ENCODE measurements around the gene GPS1. TPM values are rescaled to one million over a fixed set of nuclear protein-coding genes. Genes with fewer than 3 reads are reported as not detected.

The GPS1 gene
- total and polyA plus RNA-seq, 10 of the 15 experiments (the other 5 are each of a cell fraction or from before 2014, with no cell fraction given), result 2.2 to 146 (median 77.7) TPM

- no peak for TF ChIP-seq TAF1 (IDR thresholded peaks at IDR 0.05; ENCODE audit: borderline replicate concordance, low read depth, low read length)
Observed at GRCh38 chr17:82035488-82035887, 16.2 kb upstream of the GPS1 start (continued).

GRCh38 chr17:82035956-82036633, 15.6 kb upstream of the GPS1 start:
- CTCF ChIA-PET, result interaction anchor here (0.8 to 1.6 kb wide), 4 partner anchors 13 to 76 kb away, joined by 3 to 11 read pairs (median 4); partner anchors contain the start of genes FASN and LRRC45
- Histone ChIP-seq H3K9me3 (replicated peaks; ENCODE audit: control insufficient read depth, insufficient read depth, low read length) (no peaks in the 10 kb centered on the region), H3K79me2 (ENCODE audit: control insufficient read depth, insufficient read depth, low read length) (peaks cover 5% of the 10 kb centered on the region), H3K36me3 (ENCODE audit: control insufficient read depth in 2 of 2, insufficient read depth in 2 of 2, low read length in 1 of 2) (no peaks in the 10 kb centered on the region; a peak in 2 of 4 replicates), H4K20me1 (ENCODE audit: control insufficient read depth, insufficient read depth) (no peaks in the 10 kb centered on the region), H3K4me3 (peak overlapping the region; percentile 81), H3K27me3 (replicated peaks in 1 of 2; ENCODE audit: control insufficient read depth in 2 of 2, insufficient read depth in 2 of 2, low read length in 1 of 2) (no peaks in the 10 kb centered on the region), H2AFZ (ENCODE audit: control insufficient read depth, low read depth, low read length) (no peak overlapping the region), H3K9ac (ENCODE audit: control insufficient read depth, insufficient read depth, low read length) (peak overlapping the region; percentile 78), H3K4me1 (ENCODE audit: control insufficient read depth, insufficient read depth, low read length) (peaks cover 10% of the 10 kb centered on the region), H3K4me2 (ENCODE audit: control insufficient read depth, insufficient read depth) (peak overlapping the region; percentile 89), H3K27ac (ENCODE audit: control insufficient read depth, insufficient read depth) (no peak overlapping the region)
- in situ Hi-C loops (cut with MboI) (loop anchor here (5.0 kb wide), 1 partner anchor 121 kb away; no protein-coding TSS in a partner anchor), intact Hi-C loops (cut with micrococcal nuclease; ENCODE audit: unreplicated experiment) (loop anchor here (5.0 kb wide), 1 partner anchor 61 kb away; the partner anchor contains the start of gene FASN)
- no peak for ATAC-seq
- RAD21 ChIA-PET (ENCODE audit: unreplicated experiment), result interaction anchor here (0.8 to 1.0 kb wide), 2 partner anchors 76 to 118 kb away, joined by 3 to 4 read pairs; no protein-coding TSS in a partner anchor
- 79% methylated on average over 19 of the region's 20 CpGs for WGBS (ENCODE audit: insufficient coverage, insufficient replicate concordance, low lambda C conversion rate, missing lambda C conversion rate)
- no peak for FAIRE-seq
- TF ChIP-seq IRF3 (IDR thresholded peaks at IDR 0.05) (no peak), ZBTB40 (IDR thresholded peaks at IDR 0.05; ENCODE audit: borderline replicate concordance) (no peak), NFIC (IDR thresholded peaks at IDR 0.05; ENCODE audit: low read depth, low read length) (no peak), POLR2A (IDR thresholded peaks at IDR 0.05; ENCODE audit: low read depth, low read length) (0 out of 2 replicates have a peak, but pooled peaks have one; percentile 20), ZNF622 (IDR thresholded peaks at IDR 0.05) (no peak), CREM (IDR thresholded peaks at IDR 0.05; ENCODE audit: low read depth) (no peak), FOS (IDR thresholded peaks at IDR 0.05; ENCODE audit: borderline replicate concordance, extremely low read depth, insufficient read length) (no peak), ZNF687 (IDR thresholded peaks at IDR 0.05) (no peak), SREBF2 (IDR thresholded peaks at IDR 0.05; ENCODE audit: low read length) (no peak)
- POLR2A ChIA-PET, result interaction anchor here (0.5 kb wide), 1 partner anchor 68 kb away, joined by 3 read pairs; no protein-coding TSS in a partner anchor
- DNase-seq (ENCODE audit: low read depth, low spot score), result no peak
- BruUV-seq (replicated peaks), result TSS peak; percentile 81
- SMC1A ChIA-PET (ENCODE audit: uncharacterized antibody, unreplicated experiment), result interaction anchor here (0.6 to 1.0 kb wide), 2 partner anchors 118 to 1784 kb away, joined by 3 read pairs; no protein-coding TSS in a partner anchor
